NOMO-1 treated with dmso at 0.1 percent for 144 hours (cell line): ENCODE data around the gene ACER2.

Source experiments
- DNase-seq: peaks from one replicate; lab custom pipeline; 2025; ENCODE audit not compliant: unreplicated experiment; lab: John Stamatoyannopoulos, UW

ACER2 gene

DNA sequence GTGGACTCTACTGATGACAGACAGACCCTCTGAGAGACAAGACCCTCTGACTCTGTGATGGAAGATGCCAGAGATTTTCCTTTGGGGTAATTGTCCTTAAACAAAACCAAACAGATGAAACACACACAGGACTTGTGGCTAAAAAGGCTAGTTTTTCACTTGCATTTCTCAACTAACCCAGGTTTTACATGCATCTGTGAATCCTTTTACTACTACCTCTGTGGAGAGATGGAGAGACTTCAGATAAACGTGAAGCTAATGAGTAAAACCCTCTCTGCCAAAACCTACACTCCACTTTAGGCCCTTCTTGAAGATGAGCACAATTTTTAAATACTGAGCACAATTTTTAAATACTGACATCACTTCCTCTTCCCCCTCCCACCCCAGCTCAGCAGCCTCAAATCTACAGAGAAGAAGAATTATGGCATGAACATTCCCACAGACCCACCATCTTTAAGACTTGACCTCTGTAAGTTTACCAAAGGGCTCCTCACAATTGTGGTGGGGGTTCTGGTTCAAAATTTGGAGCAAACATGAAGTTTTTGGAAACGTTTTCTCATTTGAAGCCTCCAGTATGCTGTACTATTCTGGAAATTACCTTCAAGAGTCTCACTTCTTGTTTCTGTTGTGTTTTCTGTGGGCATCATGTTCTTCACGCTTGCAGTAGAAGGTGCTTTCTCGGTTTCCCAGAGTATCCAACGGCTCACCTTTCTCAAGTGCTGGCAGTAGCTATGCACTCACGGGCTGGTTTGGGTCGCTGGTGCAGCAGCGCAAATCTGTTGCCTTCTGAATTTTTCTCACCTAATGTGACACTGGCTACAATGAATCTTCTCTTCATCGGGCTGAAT, 42.7 kb downstream of the ACER2 start:
- DNase-seq = no peak

DNA sequence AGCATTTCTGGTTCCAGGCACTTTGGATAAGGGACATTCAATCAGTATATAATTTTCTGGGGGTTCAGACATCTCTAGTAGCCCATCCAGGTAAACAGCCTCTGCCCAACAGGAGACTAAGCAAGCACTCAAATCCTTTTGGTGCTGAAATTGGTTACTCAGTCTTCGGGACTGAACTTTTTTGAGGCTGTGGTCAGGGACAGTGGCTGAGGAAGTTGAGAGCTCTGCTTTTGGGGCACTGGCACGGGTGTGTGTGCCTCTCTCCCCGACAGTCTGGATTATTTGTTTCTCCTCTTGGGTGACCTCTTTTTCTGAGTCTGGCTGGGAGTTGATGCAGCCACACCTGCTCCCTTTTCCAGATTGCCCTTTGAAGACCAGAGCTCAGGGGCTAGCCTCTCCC, 47.6 kb downstream of the ACER2 start:
- DNase-seq = no peak

DNA sequence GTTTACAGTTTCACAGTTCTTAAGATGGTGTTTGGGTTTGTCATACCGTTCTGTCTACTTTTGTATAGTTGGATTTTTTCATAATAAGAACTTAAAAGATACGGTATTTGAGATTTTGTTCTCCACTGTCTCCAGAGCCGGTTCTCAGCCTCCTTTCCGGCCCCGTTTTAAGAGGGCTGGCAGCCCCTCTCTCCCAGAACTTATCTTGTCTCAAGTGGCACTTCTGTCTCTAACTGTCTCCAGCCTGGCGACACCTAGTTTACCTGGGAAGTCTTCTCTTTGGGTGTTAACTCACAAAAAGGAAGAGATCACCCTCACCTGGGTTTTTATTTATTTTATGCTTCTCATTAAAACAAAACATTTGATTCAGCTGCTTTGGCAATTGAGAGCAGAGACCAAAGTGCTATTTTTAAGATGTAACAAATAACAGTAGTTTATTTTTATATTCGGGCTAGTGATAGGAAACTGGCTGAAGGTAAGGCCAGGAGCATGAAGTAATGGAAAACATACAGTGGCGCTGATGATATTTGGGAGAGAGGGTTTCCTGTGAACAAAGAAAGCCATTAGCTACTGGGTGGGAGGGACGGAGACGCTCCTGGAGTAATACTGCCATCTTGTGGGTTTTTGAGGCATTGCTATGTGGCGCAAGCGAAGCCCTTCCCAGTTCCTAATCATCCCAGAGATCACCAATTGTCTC, 48.3 kb downstream of the ACER2 start:
- DNase-seq = no peak

DNA sequence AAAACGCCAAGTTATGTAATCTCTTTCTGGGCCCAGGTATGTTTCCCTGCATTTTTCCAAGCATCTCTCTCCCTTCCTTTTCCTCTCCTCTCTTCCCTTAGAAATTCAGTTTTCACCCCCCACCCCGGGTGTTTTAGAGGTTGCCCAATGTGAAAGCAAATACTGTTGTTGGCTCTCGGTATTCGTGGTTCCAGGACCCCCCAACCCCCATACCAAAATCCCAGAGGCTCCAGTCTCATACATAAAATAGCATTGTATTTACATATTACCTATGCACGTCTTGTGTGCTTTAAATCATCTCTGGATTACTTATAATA, 48.8 kb downstream of the ACER2 start:
- no peak for DNase-seq

DNA sequence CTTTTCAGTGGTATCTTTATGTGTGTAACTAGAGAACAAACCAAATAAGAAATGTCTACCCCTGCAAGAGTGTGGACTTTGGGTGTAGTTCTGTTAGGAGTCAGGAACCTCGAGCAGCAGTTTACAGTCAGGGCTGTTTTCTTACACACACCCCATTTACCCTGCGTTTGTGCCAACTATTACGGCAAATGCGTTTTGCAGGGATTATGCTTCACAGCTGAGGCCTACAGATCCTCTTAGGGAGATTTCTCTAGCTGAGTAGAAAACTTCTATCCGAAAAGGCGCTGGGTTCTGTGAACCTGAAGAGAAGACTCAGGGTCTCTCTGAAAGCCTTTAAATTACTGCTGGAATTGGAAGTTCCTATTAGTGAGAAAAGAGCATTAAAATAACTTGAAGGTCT, 51.4 kb downstream of the ACER2 start:
- no peak for DNase-seq

DNA sequence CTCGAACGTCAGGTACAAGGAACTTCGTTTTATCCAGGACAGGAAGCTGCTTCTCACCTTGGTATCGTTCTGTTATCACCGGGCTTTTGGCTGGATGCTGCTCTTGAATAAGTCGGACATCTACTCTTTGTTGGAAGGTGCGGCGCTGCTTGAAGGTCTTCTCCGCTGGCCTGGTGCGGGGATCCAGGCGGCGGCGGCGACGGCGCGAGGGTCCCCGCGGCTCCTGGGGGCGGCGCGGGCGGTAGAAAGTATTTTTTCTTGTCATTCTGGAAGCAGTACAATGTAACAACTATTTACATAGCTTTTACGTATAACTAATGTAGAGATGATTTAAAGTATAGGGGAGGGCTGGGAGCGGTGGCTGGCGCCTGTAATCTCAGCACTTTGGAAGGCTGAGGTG, 52.3 kb downstream of the ACER2 start:
- no peak for DNase-seq

GRCh38 chr9:19464061-19464763, 55.4 kb downstream of the ACER2 start:
- no peak for DNase-seq

DNA sequence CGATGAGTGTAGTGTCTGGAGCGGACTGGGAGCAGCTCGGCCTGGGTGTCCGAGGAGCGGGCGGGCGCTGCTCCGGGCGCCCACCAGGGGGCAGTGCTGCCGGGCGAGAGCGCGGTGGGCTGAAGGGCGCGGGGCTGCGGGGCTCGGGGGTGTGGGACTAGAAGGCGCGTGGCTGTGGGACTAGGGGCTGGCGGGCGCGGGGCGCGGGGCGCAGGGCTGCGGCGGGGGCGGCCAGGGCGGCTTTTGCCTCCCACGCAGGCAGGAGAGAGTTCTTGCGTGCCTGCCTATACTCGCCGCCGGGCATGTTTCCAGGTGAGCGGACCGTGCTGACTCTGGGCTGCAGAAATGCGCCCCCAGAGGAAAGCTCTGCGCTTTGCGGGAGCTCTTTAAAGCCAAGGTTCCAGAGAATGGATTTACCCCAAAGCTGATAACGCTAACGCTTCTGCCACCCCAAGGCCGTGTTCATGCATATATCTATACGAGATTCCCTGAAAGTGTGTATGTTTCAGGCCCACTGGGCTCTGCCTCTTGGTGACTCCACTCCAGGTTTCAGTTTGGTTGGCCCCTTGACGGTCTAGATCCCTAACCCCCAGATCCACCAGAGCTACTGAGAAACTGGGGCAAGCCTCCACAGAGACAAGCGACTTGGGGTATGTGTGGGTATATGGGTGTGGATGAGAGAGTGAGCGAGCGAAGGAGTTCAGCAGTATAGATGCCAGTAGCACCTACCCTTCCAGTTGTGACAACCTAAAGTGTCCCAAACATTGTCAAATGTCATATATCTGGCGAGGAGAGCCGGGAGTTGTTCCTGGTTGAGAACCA, 56.2 kb downstream of the ACER2 start:
- no peak for DNase-seq

GRCh38 chr9:19465586-19466279, 56.9 kb downstream of the ACER2 start:
- no peak for DNase-seq

DNA sequence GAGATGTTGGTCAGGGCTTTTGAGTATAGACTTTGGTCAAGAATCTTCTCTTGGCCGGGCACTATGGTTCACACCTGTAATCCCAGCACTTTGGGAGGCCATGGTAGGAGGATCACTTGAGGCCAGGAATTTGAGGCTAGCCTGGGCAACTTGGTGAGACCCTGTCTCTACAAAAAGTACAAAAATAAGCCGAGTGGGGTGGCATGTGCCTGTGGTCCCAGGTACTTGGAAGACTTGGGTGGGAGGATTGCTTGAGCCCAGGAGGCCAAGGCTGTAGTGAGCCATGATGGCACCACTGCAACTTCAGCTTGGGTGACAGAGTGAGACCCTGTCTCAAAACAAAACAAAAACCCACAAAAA, 57.5 kb downstream of the ACER2 start:
- no peak for DNase-seq

GRCh38 chr9:19469271-19469670, 60.5 kb downstream of the ACER2 start:
- no peak for DNase-seq

GRCh38 chr9:19470567-19470966, 61.8 kb downstream of the ACER2 start:
- no peak for DNase-seq

DNA sequence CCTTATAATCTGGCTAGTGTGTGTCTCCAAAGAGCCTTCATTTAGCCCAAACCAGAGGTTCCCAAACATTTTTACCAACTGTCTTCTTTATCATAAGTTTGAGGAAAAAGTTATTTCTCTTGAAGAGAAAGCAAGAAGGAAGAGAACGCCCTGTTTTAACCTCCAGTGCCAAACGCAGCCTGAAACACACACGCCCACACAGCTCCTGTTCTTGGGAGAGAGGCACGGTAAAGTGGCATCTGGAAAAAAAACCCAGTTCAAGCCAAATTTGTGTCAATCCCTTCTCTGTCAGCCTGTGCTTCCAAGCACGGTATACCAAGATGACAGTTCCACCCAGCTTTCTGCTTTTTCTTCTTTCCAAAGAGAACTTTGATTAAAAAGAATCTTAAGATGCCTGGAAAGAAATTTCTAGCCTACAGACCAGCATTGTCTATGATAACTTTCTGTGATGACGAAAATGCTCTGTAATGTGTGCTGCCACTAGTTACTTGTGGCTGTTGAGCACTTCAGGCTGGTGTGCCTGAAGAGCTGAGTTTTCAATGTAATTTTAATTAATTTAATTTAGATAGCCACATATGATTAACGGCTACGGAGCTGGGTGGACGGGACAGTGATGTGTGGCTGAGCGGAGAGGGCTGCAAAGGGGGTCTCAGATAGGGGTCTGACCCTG, 62.3 kb downstream of the ACER2 start:
- DNase-seq = no peak

DNA sequence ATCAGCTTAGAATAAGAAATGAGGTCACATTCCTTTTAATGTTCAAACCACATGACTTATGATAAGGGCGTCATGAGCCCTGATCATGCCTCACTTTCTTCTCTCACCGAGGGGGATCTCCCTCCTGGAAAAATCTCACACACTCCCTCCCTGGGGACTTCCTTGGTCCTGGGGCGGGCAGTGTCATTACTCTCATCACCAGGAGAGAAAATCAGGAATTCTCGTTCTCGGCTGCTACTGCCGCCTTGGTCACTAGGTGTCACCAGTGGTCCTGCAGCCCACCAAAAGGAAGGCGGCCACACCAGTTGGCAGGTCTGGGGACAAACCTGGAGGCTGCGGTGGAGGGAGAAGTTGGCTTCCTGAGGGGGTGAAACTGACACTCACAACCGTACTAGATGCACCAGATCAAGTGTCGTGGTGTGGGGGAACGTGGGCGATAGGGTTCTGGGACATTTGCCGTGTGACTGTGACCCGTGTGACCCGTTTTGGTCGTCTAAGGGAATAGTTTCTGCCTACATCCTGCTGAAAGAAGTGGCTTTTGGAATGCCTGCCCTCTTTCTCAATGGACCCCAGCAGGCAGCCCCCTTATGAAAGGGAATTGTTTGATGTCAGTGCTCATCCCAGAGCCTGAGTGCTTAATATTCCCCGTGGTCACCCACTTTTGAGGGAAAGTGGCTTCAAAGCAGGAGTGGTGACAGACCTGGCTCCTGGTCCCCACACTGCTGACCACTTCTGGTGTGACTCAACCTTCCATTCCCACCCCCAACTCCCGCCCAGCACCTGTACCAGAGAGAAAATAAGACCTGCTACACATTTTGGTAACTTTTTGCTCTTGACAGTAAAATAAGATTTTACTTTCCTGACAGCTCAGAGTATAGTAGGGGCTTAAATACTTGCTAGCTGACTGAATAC, 63.2 kb downstream of the ACER2 start:
- no peak for DNase-seq

DNA sequence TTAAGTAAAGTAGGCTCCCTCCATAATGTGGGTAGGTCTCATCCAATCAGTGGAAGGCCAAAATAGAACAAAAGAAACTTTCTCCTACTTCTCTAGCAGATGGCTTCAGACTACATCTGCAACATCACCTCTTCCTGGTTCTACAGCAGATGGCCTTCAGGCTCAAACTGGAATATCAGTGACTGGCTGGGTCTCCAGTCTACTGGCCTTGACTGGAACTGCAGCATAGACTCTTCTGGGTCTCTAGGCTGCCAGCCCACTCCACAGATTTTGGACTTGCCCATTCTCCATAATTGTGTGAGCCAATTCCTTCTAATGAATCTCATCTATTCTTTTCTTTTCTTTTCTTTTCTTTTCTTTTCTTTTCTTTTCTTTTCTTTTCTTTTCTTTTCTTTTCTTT, 64.8 kb downstream of the ACER2 start:
- no peak for DNase-seq

- DNase-seq = no peak
Observed at GRCh38 chr9:19479874-19480273, 71.1 kb downstream of the ACER2 start.

GRCh38 chr9:19480345-19480744, 71.5 kb downstream of the ACER2 start:
- no peak for DNase-seq

DNA sequence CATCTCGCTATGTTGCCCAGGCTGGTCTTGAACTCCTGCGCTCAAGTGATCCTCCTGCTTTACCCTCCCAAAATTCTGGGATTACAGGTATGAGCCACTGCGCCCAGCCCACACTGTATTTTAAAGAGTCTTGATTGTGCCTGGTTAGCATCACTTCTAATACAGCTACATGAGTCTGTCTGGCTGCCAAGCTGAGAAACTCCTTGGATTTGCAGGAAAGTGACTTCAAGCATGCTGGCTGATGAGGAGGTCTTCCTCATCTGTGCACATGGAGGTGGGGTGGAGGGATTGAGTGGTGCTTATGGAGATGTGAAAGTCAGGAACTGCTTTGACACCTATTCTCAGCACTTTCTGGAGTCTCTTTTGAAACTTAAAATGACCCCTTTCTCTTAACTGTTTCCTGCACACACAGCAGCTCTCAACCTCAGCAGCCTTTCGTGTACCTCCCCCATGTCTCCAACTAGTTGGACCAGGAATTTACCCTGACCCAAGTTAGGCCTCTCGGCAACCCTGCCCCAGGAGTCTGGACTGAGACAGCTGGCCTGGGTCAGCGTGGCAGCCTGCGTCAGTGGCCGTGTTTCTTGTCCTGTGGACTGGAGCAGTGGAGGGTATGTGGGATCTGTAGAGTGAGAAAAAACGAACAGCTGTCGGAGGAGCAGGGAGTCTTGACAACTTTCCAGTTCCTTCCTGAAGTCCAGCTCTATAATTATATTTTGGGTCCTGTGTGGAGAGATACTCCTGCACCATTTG, 72.5 kb downstream of the ACER2 start:
- DNase-seq = no peak
